PC-9 (cell line): ENCODE results near the gene LAMC2.

Experiments
- EZH2 ChIP-seq: fragments of 200-600 bp; sonication (generic); IDR thresholded peaks from 2 replicates; pipeline ENCODE4 v1.8.0; 2017; ENCODE audit warnings: antibody characterized with exemption, low read depth
- TF ChIP-seq, protein P1 (sequence below): fragments of 200-600 bp; sonication (generic); conservative IDR thresholded peaks from 2 replicates; pipeline ENCODE4 v1.6.1; 2017; ENCODE audit warnings: mixed run types, antibody characterized with exemption, mild to moderate bottlenecking, moderate library complexity

DNA sequence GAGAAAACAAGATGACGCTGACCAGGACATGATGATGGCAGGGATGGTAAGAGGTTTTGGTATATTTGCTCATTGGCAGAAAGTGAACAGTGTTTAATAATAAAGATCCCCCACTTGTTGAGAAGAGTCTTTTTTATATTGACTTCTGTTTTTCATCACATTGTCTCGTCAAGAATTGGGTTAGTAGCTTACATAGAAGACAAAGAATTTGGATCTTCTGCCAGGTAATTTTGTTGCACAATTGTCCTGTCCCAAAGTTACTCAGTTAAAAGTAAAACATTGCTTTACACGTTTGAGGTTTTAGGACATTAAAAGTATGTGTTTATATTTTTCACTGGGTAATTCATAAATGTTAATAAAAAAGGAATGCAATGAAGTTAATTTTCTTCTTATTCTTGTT, 48.3 kb upstream of the LAMC2 start:
- TF ChIP-seq, protein P1, sequence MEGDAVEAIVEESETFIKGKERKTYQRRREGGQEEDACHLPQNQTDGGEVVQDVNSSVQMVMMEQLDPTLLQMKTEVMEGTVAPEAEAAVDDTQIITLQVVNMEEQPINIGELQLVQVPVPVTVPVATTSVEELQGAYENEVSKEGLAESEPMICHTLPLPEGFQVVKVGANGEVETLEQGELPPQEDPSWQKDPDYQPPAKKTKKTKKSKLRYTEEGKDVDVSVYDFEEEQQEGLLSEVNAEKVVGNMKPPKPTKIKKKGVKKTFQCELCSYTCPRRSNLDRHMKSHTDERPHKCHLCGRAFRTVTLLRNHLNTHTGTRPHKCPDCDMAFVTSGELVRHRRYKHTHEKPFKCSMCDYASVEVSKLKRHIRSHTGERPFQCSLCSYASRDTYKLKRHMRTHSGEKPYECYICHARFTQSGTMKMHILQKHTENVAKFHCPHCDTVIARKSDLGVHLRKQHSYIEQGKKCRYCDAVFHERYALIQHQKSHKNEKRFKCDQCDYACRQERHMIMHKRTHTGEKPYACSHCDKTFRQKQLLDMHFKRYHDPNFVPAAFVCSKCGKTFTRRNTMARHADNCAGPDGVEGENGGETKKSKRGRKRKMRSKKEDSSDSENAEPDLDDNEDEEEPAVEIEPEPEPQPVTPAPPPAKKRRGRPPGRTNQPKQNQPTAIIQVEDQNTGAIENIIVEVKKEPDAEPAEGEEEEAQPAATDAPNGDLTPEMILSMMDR: no peak
- TF ChIP-seq EZH2: no peak
